HCT116 (cell line): ENCODE measurements around the gene CDKAL1. TPM values are rescaled to one million over a fixed set of nuclear protein-coding genes. Genes with fewer than 3 reads are reported as not detected.

ENCODE experiments used
- ATAC-seq: fragments of 200-7000 bp; cut with Tn5 transposase; 2 replicates; pipeline ENCODE4 v1.9.1; 2020; ENCODE audit warnings: mild to moderate bottlenecking, moderate library complexity
- BruUV-seq: library from RNA; stranded (reverse); fragments of 400-500 nt; replicated peaks from 2 replicates; lab custom pipeline; 2021; lab: Mats Ljungman, UMichigan
- CTCF ChIA-PET: fragments of 300-600 bp; sonication (Branson Sonifier 250); formaldehyde crosslinking; loops from one replicate; lab custom pipeline; 2021; ENCODE audit warnings: antibody characterized with exemption; lab: Charles Lee
- POLR2A ChIA-PET: fragments of 300-600, 350-600 bp; sonication (Branson Sonifier 250); formaldehyde crosslinking; loops from one replicate; lab custom pipeline; 2021; ENCODE audit warnings: antibody characterized with exemption; lab: Charles Lee
- RAD21 ChIA-PET, 2 experiments: fragments of 300-600 bp; sonication (Branson Sonifier 250); formaldehyde crosslinking; loops; one replicate each; lab custom pipeline; 2023; ENCODE audit warnings: low total read pairs in 2 of 2; ENCODE audit not compliant: uncharacterized antibody in 2 of 2, unreplicated experiment in 2 of 2, low non-redundant PET in 1 of 2; lab: Charles Lee
- DNase-seq: peaks from one replicate; pipeline ENCODE4 v3.0.0-alpha.2; 2010; ENCODE audit warnings: low read depth, low spot score
- H2AFZ ChIP-seq: fragments of 200-600 bp; shearing (Covaris generic), sonication (generic); 2 replicates; pipeline ENCODE4 v1.6.1; 2017; ENCODE audit warnings: low read depth, mixed run types, mixed read lengths, antibody characterized with exemption, low read length; ENCODE audit not compliant: poor library complexity, severe bottlenecking
- H3K27ac ChIP-seq: 2 replicates; pipeline ENCODE4 v1.5.1; 2012; ENCODE audit warnings: low read depth, low read length
- H3K27me3 ChIP-seq: fragments of 200-600 bp; sonication (generic); 2 replicates; pipeline ENCODE4 v1.6.1; 2016; ENCODE audit warnings: mixed run types, low read length, mixed read lengths; ENCODE audit not compliant: insufficient read depth
- H3K36me3 ChIP-seq, 2 experiments: fragments of 200-500 bp in 1 of 2; fragments of 200-600 bp in 1 of 2; sonication (Bioruptor generic) in 1 of 2; sonication (generic) in 1 of 2; 2 replicates each; pipeline versions ENCODE4 v1.5.1 to v1.6.1; 2014 to 2016; ENCODE audit warnings: low read length in 2 of 2, inconsistent platforms in 1 of 2, mixed read lengths in 1 of 2, mixed run types in 1 of 2; ENCODE audit not compliant: insufficient read depth in 2 of 2, control insufficient read depth in 1 of 2
- H3K4me1 ChIP-seq, 2 experiments: fragments of 200-600 bp in 1 of 2; sonication (generic) in 1 of 2; 2 replicates each; pipeline versions ENCODE4 v1.5.1 to v1.6.1; 2012 to 2017; ENCODE audit warnings: low read length in 2 of 2, inconsistent platforms in 1 of 2, mild to moderate bottlenecking in 1 of 2, mixed read lengths in 1 of 2, mixed run types in 1 of 2, moderate library complexity in 1 of 2; ENCODE audit not compliant: insufficient read depth in 2 of 2, control insufficient read depth in 1 of 2
- H3K4me2 ChIP-seq: fragments of 200-600 bp; sonication (generic); 2 replicates; pipeline ENCODE4 v1.6.1; 2017; ENCODE audit warnings: mixed run types, low read length, mixed read lengths
- H3K4me3 ChIP-seq, 2 experiments: fragments of 200-600 bp in 1 of 2; sonication (generic) in 1 of 2; replicated peaks in 1 of 2; 2 replicates each; pipeline ENCODE4 v1.5.1; 2011 to 2016; ENCODE audit warnings: low read length in 2 of 2, control low read depth in 1 of 2, low read depth in 1 of 2, mild to moderate bottlenecking in 1 of 2, mixed read lengths in 1 of 2, mixed run types in 1 of 2
- H3K79me2 ChIP-seq: fragments of 200-600 bp; sonication (generic); 2 replicates; pipeline ENCODE4 v1.6.1; 2017; ENCODE audit warnings: mild to moderate bottlenecking, mixed run types, low read length, moderate library complexity, mixed read lengths; ENCODE audit not compliant: insufficient read depth
- H3K9ac ChIP-seq: fragments of 200-600 bp; sonication (generic); 2 replicates; pipeline ENCODE4 v1.6.1; 2016; ENCODE audit warnings: low read length, mixed read lengths
- H3K9me2 ChIP-seq: fragments of 200-600 bp; sonication (generic), shearing (Covaris generic); 2 replicates; pipeline ENCODE4 v1.6.1; 2017; ENCODE audit warnings: mixed run types, mild to moderate bottlenecking, moderate library complexity; ENCODE audit not compliant: insufficient read depth
- H3K9me3 ChIP-seq, 2 experiments: fragments of 200-500 bp in 1 of 2; fragments of 200-600 bp in 1 of 2; sonication (Bioruptor generic) in 1 of 2; sonication (generic) in 1 of 2; 2 replicates each; pipeline ENCODE4 v1.6.1; 2014 to 2017; ENCODE audit warnings: low read length in 2 of 2, mixed read lengths in 2 of 2, inconsistent platforms in 1 of 2, low read depth in 1 of 2, mild to moderate bottlenecking in 1 of 2, mixed run types in 1 of 2, moderate library complexity in 1 of 2; ENCODE audit not compliant: control insufficient read depth in 1 of 2, insufficient read depth in 1 of 2
- H4K20me1 ChIP-seq: fragments of 200-600 bp; sonication (generic), shearing (Covaris generic); 2 replicates; pipeline ENCODE4 v1.6.1; 2017; ENCODE audit warnings: mixed run types, mild to moderate bottlenecking, moderate library complexity; ENCODE audit not compliant: insufficient read depth
- CEBPB ChIP-seq: IDR thresholded peaks from 2 replicates; pipeline ENCODE4 v1.6.1; 2012; ENCODE audit warnings: low read depth
- CTCF ChIP-seq, 3 experiments: fragments of 200-600 bp in 1 of 3; sonication (generic) in 1 of 3; IDR thresholded peaks in 2 of 3; conservative IDR thresholded peaks in 1 of 3; 2 replicates each; pipeline ENCODE4 v1.5.1; 2012 to 2017; ENCODE audit warnings: low read depth in 2 of 3, low read length in 2 of 3, antibody characterized with exemption in 1 of 3, borderline replicate concordance in 1 of 3, control low read depth in 1 of 3, mild to moderate bottlenecking in 1 of 3, mixed read lengths in 1 of 3, mixed run types in 1 of 3, moderate library complexity in 1 of 3; ENCODE audit not compliant: insufficient read depth in 1 of 3
- EGR1 ChIP-seq: IDR thresholded peaks from 2 replicates; pipeline ENCODE4 v1.6.1; 2012; ENCODE audit warnings: low read depth
- JUND ChIP-seq: IDR thresholded peaks from 2 replicates; pipeline ENCODE4 v1.6.1; 2012
- POLR2AphosphoS5 ChIP-seq: IDR thresholded peaks from 2 replicates; pipeline ENCODE4 v1.6.1; 2011; ENCODE audit warnings: mild to moderate bottlenecking, low read depth, low read length, moderate library complexity
- RAD21 ChIP-seq: IDR thresholded peaks from 2 replicates; pipeline ENCODE4 v1.6.1; 2012; ENCODE audit warnings: low read depth, mild to moderate bottlenecking
- ZNF274 ChIP-seq: fragments of 200-500 bp; sonication (Bioruptor generic); IDR thresholded peaks from 2 replicates; pipeline ENCODE4 v1.6.1; 2014; ENCODE audit warnings: mild to moderate bottlenecking, low read depth, low read length, inconsistent platforms
- intact Hi-C: fragments of 100-400 bp; cut with micrococcal nuclease; formaldehyde crosslinking; loops from 2 replicates; pipeline ENCODE4 v1.10.0; 2022
- total RNA-seq: library from RNA; stranded (reverse); gene quantifications from one replicate; pipeline ENCODE4 v1.2.1, GENCODE V29; 2021; ENCODE audit not compliant: unreplicated experiment

The CDKAL1 gene
- total RNA-seq, 1 experiment from 2014 or later: 14.9 TPM

DNA sequence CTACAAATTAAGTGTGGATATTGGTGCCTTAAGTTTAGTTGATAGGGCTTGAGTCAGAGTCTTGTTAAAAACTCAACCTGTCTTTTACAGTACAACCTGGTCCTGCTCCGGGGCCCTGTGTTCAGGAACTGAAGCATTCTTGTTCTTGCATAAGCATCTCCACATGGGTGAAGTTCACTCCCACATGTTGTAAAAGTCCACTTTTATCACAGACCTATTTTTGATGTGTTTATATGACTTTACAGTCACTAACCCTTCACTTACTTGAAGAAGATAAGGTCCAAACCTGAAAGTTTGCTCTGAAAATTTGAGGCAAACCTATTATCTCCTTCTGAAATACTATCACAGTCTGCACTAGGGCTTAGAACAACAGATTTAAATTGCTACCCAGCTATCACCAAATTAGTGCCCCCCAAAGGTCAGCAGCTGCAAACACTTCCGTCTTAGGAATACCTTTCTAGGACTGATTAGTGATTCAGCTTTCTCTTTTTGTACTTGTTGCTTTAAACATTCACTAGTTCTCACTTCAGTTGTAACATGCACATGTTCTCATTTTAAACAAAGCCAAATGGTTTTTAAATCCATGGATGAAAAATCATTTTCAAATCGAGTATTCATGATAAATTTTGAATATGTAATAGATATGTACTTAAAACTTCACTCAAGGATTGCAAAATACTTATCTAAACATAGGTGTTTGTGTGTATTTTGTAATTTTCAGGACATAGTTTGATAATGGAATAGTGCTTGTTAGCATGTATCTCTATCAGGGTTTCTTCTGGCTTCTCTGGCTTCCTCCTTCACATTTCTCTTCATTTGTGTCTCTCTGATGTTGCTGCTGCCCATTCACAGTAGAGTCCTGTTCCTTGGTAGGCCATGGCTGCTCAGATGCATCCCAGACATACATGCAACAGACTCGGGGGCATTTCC, 589.5 kb downstream of the CDKAL1 start (continued):
- TF ChIP-seq CTCF (IDR thresholded peaks at IDR 0.05 in 2 of 3, conservative IDR thresholded peaks at IDR 0.05 in 1 of 3; ENCODE audit: borderline replicate concordance in 1 of 3, insufficient read depth in 1 of 3, low read depth in 2 of 3, low read length in 2 of 3): no peak; a peak in 1 of 6 replicates
- TF ChIP-seq CEBPB: no peak
- no peak for TF ChIP-seq ZNF274

GRCh38 chr6:21128601-21129000, 594.3 kb downstream of the CDKAL1 start:
- no peaks in the 10 kb centered on the region for H3K9me2 ChIP-seq
- POLR2A ChIA-PET: no interaction called here

More at GRCh38 chr6:21128601-21129000, 594.3 kb downstream of the CDKAL1 start:
- BruUV-seq: no TSS peak
- H2AFZ ChIP-seq: no peak overlapping the region
- H3K9ac ChIP-seq: no peak overlapping the region
- peaks cover 0 to 2% of the 10 kb centered on the region in 2 experiments; a peak in 1 of 4 replicates for H3K4me1 ChIP-seq
- H3K27ac ChIP-seq: no peak overlapping the region
- no peak overlapping the region for H3K4me3 ChIP-seq
- ChIA-PET RAD21 (no interaction called here), CTCF (no interaction called here)
- no peaks in the 10 kb centered on the region for H3K36me3 ChIP-seq
- no peaks in the 10 kb centered on the region for H4K20me1 ChIP-seq
- H3K4me2 ChIP-seq: no peak overlapping the region
- H3K27me3 ChIP-seq: no peaks in the 10 kb centered on the region
- no peak for TF ChIP-seq POLR2AphosphoS5
- no peak for TF ChIP-seq EGR1
- no peak for TF ChIP-seq JUND
- TF ChIP-seq RAD21: no peak
- DNase-seq (no peak), ATAC-seq (no peak)
- intact Hi-C loops: no loop called here
- no peaks in the 10 kb centered on the region for H3K79me2 ChIP-seq
- H3K9me3 ChIP-seq: no peaks in the 10 kb centered on the region
